ENCODE measurements around the gene ST3GAL6.

Gene ST3GAL6

GRCh38 chr3:98798820-98799219 is 35.7 kb downstream of the ST3GAL6 start:
- Histone ChIP-seq H3K9me3 (replicated peaks; ENCODE audit: insufficient read depth, low read length) (no peaks in the 10 kb centered on the region), H3K9me2 (replicated peaks; ENCODE audit: insufficient read depth, low read length) (no peaks in the 10 kb centered on the region), H3K4me1 (ENCODE audit: low read length) (no peaks in the 10 kb centered on the region), H2AFZ (ENCODE audit: low read length) (no peak overlapping the region), H4K20me1 (ENCODE audit: insufficient read depth, low read length) (no peaks in the 10 kb centered on the region), H3K4me3 (ENCODE audit: low read length) (no peak overlapping the region), H3F3A (ENCODE audit: insufficient read depth, low read length) (peaks cover 53% of the 10 kb centered on the region), H3K36me3 (replicated peaks; ENCODE audit: insufficient read depth, low read length) (peaks cover 10% of the 10 kb centered on the region; the same call in 1 of the 2 replicates), H3K4me2 (ENCODE audit: low read depth, low read length) (no peak overlapping the region), H3K79me2 (ENCODE audit: low read length) (no peaks in the 10 kb centered on the region), H3K9ac (ENCODE audit: low read length) (no peak overlapping the region), H3K27me3 (replicated peaks; ENCODE audit: insufficient read depth, low read length) (no peaks in the 10 kb centered on the region), H3K27ac (ENCODE audit: low read length) (peak overlapping the region; percentile 10; the same call in 1 of the 2 replicates)
- no peak for DNase-seq
- TF ChIP-seq CTCF (IDR thresholded peaks at IDR 0.05; ENCODE audit: low read length) (peak; percentile 19; the same call in 1 of the 2 replicates), EZH2 (optimal IDR thresholded peaks at IDR 0.05; ENCODE audit: low read depth, low read length) (no peak)

DNA sequence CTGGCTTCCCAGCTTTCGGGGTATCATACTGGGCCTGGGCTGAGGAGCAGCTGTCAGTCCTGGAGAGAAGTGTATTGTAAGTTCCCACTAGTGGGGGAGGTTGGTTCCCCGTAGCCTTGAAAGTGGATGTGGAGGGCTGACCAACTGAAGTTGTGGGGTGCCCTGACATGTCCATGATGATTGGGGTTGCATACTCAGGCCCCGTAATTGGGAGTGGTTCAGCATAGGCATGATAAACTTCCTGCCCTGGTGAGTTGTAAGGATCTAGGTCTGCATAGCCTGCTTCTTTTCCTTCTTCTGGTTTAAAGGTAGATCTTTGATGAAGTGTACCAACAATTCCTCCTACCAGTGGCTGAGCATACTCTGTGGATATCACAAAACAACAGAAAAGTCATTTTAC is 36.3 kb downstream of the ST3GAL6 start:
- no peak for TF ChIP-seq EZH2phosphoT487 (IDR thresholded peaks at IDR 0.05; ENCODE audit: low read length)
- TF ChIP-seq CTCF (IDR thresholded peaks at IDR 0.05; ENCODE audit: low read length): no peak
- TF ChIP-seq EZH2 (optimal IDR thresholded peaks at IDR 0.05; ENCODE audit: low read depth, low read length): no peak
- no peak for DNase-seq
- Histone ChIP-seq H3K9me3 (replicated peaks; ENCODE audit: insufficient read depth, low read length) (no peaks in the 10 kb centered on the region), H3F3A (ENCODE audit: insufficient read depth, low read length) (peaks cover 47% of the 10 kb centered on the region), H3K4me3 (ENCODE audit: low read length) (no peak overlapping the region), H3K4me2 (ENCODE audit: low read depth, low read length) (no peak overlapping the region), H3K27ac (ENCODE audit: low read length) (no peak overlapping the region), H3K9me2 (replicated peaks; ENCODE audit: insufficient read depth, low read length) (no peaks in the 10 kb centered on the region), H3K9ac (ENCODE audit: low read length) (no peak overlapping the region), H3K4me1 (ENCODE audit: low read length) (no peaks in the 10 kb centered on the region), H3K36me3 (replicated peaks; ENCODE audit: insufficient read depth, low read length) (peaks cover 7% of the 10 kb centered on the region; the same call in 1 of the 2 replicates), H3K27me3 (replicated peaks; ENCODE audit: insufficient read depth, low read length) (no peaks in the 10 kb centered on the region), H3K79me2 (ENCODE audit: low read length) (no peaks in the 10 kb centered on the region), H4K20me1 (ENCODE audit: insufficient read depth, low read length) (no peaks in the 10 kb centered on the region), H2AFZ (ENCODE audit: low read length) (no peak overlapping the region)

- Histone ChIP-seq H3F3A (ENCODE audit: insufficient read depth, low read length) (peaks cover 38% of the 10 kb centered on the region), H3K4me2 (ENCODE audit: low read depth, low read length) (no peak overlapping the region), H4K20me1 (ENCODE audit: insufficient read depth, low read length) (no peaks in the 10 kb centered on the region), H3K9me3 (replicated peaks; ENCODE audit: insufficient read depth, low read length) (no peaks in the 10 kb centered on the region), H3K27ac (ENCODE audit: low read length) (no peak overlapping the region), H3K9ac (ENCODE audit: low read length) (no peak overlapping the region), H3K4me1 (ENCODE audit: low read length) (no peaks in the 10 kb centered on the region), H2AFZ (ENCODE audit: low read length) (no peak overlapping the region), H3K36me3 (replicated peaks; ENCODE audit: insufficient read depth, low read length) (no peaks in the 10 kb centered on the region), H3K9me2 (replicated peaks; ENCODE audit: insufficient read depth, low read length) (no peaks in the 10 kb centered on the region), H3K4me3 (ENCODE audit: low read length) (no peak overlapping the region), H3K79me2 (ENCODE audit: low read length) (no peaks in the 10 kb centered on the region), H3K27me3 (replicated peaks; ENCODE audit: insufficient read depth, low read length) (no peaks in the 10 kb centered on the region)
- DNase-seq: no peak
- TF ChIP-seq CTCF (IDR thresholded peaks at IDR 0.05; ENCODE audit: low read length) (no peak), EZH2phosphoT487 (IDR thresholded peaks at IDR 0.05; ENCODE audit: low read length) (no peak), EZH2 (optimal IDR thresholded peaks at IDR 0.05; ENCODE audit: low read depth, low read length) (no peak)
These were observed 37.3 kb downstream of the ST3GAL6 start for GRCh38 chr3:98800401-98800800.

Data from MM.1S (cell line).